H1 (cell line): ENCODE data around the gene ARF4. TPM values are rescaled to one million over a fixed set of nuclear protein-coding genes. Genes with fewer than 3 reads are reported as not detected.
A peak's percentile ranks its signal among the peaks of the same experiment; 100 is the strongest.

Source experiments
- CBX8 ChIP-seq: fragments of 300-800, 300-1000 bp; sonication (generic); IDR thresholded peaks from 2 replicates; pipeline ENCODE4 v1.7.1; 2016; ENCODE audit warnings: low read depth, low read length, borderline replicate concordance
- EGR1 ChIP-seq: IDR thresholded peaks from 2 replicates; pipeline ENCODE4 v1.6.1; 2011; ENCODE audit warnings: low read depth, low read length, borderline replicate concordance
- GTF2F1 ChIP-seq: IDR thresholded peaks from 2 replicates; pipeline ENCODE4 v1.6.1; 2012; ENCODE audit warnings: low read depth, low read length, improper control_type of control experiment, borderline replicate concordance
- RFX5 ChIP-seq: IDR thresholded peaks from 2 replicates; pipeline ENCODE4 v1.6.1; 2011; ENCODE audit warnings: low read depth, low read length, improper control_type of control experiment, borderline replicate concordance
- RXRA ChIP-seq: IDR thresholded peaks from 2 replicates; pipeline ENCODE4 v1.6.1; 2011; ENCODE audit warnings: low read depth, mild to moderate bottlenecking, low read length, moderate library complexity; ENCODE audit not compliant: insufficient read depth
- SAP30 ChIP-seq: fragments of 300-600 bp; sonication (generic); IDR thresholded peaks from 2 replicates; pipeline ENCODE4 v1.7.1; 2012; ENCODE audit warnings: low read length, moderate library complexity, mild to moderate bottlenecking, inconsistent platforms; ENCODE audit not compliant: insufficient read depth, insufficient replicate concordance
- SP1 ChIP-seq: IDR thresholded peaks from 2 replicates; pipeline ENCODE4 v1.6.1; 2011; ENCODE audit warnings: low read depth, low read length
- SP2 ChIP-seq: IDR thresholded peaks from 2 replicates; pipeline ENCODE4 v1.6.1; 2012; ENCODE audit warnings: mild to moderate bottlenecking, low read length, inconsistent platforms
- SUZ12 ChIP-seq: fragments of 200-600 bp; sonication (generic); IDR thresholded peaks from 2 replicates; pipeline ENCODE4 v1.6.1; 2012; ENCODE audit warnings: mild to moderate bottlenecking, inconsistent platforms, low read length, moderate library complexity, mixed read lengths
- TCF12 ChIP-seq: IDR thresholded peaks from 2 replicates; pipeline ENCODE4 v1.6.1; 2011; ENCODE audit warnings: low read depth, mild to moderate bottlenecking, low read length
- TEAD4 ChIP-seq: IDR thresholded peaks from 2 replicates; pipeline ENCODE4 v1.6.1; 2012; ENCODE audit warnings: low read depth, low read length, inconsistent platforms, mixed read lengths
- YY1 ChIP-seq: IDR thresholded peaks from 2 replicates; pipeline ENCODE4 v1.6.1; 2011; ENCODE audit warnings: low read depth, mild to moderate bottlenecking, low read length
- polyA plus RNA-seq, 7 experiments: library from polyadenylated mRNA; depleted of rRNA in 3 of 7; stranded (reverse) in 5 of 7; unstranded in 2 of 7; fragments of >200 nt in 5 of 7; fragments of 200-250 nt in 2 of 7; gene quantifications; 1 replicate in 5 of 7; 2 replicates in 1 of 7; 4 replicates in 1 of 7; pipeline versions ENCODE4 v1.2.1 to v1.2.3, GENCODE V29; 2011 to 2013; ENCODE audit warnings: missing spikeins in 2 of 7, mixed read lengths in 2 of 7
- total RNA-seq: library from RNA; stranded (reverse); fragmentation: NEBNext Ultra II Directional; extraction: Animal tissue kit (Norgen Biotek cat#: 25700); gene quantifications from 2 replicates; pipeline ENCODE4 v1.2.1, GENCODE V29; 2021
- TF ChIP-seq, protein P1 (sequence below): IDR thresholded peaks from 2 replicates; pipeline ENCODE4 v1.6.1; 2011; ENCODE audit warnings: low read length, improper control_type of control experiment

The ARF4 gene
- total and polyA plus RNA-seq, 2 of the 8 experiments (the other 6 are each of a cell fraction or from before 2014, with no cell fraction given): 138 to 165 TPM

GRCh38 chr3:57597127-57597923, at the start of gene ARF4 (continued):
- TF ChIP-seq CBX8: no peak
- TF ChIP-seq EGR1: 0 out of 2 replicates have a peak, but pooled peaks have one; percentile 7
- no peak for TF ChIP-seq RFX5
- TF ChIP-seq GTF2F1: 0 out of 2 replicates have a peak, but pooled peaks have one; percentile 75
- peak; percentile 95 for TF ChIP-seq SAP30
- TF ChIP-seq, protein P1, sequence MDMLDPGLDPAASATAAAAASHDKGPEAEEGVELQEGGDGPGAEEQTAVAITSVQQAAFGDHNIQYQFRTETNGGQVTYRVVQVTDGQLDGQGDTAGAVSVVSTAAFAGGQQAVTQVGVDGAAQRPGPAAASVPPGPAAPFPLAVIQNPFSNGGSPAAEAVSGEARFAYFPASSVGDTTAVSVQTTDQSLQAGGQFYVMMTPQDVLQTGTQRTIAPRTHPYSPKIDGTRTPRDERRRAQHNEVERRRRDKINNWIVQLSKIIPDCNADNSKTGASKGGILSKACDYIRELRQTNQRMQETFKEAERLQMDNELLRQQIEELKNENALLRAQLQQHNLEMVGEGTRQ: no peak
- TF ChIP-seq SP1: peak; percentile 58; the same call in 1 of the 2 replicates
- no peak for TF ChIP-seq SP2
- TF ChIP-seq TCF12: no peak
- no peak for TF ChIP-seq SUZ12
- no peak; the same call in 1 of the 2 replicates for TF ChIP-seq YY1
- peak; percentile 61; the same call in 1 of the 2 replicates for TF ChIP-seq TEAD4
- TF ChIP-seq RXRA: no peak
- TF ChIP-seq, all 59 proteins: peak for 31
